ENCODE measurements around the gene MRPL24. TPM values are rescaled to one million over a fixed set of nuclear protein-coding genes. Genes with fewer than 3 reads are reported as not detected.
"Not testable (repeated sequence)": the region's sequence is repeated elsewhere in the genome, so short reads cannot be mapped to it uniquely, and the experiment has no call there.

Gene MRPL24
- total RNA-seq, 1 donor from 2014 or later = 75.7 TPM

DNA sequence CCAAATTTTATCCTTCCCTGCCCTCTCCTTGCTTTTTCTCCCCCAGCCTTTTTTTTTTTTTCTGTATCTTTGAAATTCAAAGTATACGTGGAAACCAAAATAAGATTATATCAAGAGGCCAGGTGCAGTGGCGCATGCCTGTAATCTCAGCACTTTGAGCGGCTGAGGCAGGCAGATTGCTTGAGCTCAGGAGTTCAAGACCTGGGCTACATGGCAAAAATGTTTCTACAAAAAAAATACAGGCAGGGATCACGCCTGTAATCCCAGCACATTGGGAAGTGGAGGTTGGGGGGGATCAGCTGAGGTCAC lies 19.9 kb upstream of the MRPL24 start:
- intact Hi-C loops (cut with micrococcal nuclease) = loop anchor here (10.0 kb wide), 1 partner anchor 76 kb away; no protein-coding TSS in a partner anchor

DNA sequence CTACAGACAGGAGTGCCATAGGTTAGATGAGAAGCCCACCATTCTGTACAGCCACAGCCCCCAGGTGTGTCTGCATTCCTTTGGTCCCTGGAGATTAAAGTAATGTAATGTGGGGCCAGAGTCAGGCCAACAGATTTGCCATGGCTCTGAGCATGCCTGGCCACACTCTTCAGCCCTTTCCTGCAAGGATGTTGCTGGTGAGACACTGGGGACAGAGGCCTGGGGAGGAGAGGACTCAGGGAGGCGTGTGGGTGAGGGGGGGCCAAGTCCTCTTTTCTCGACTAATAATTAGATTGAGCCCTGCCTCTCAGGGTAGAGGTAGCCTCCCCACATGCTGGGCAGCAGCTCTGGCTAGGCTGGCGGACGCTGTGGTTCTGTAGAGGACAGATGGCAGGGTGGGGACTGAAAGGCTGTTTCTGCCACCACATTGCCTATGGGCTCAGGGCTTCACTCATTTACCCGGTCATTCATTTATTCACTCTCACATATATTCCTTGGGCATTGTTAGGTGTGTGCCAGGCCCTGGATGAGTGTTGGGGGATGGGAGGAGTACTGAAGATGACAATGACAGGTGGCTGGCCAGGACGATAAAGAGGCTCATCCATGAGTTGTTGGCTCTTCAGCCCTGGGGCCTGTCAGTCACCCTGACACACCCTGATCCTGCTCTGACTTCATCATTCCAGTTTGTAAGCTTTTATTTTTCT lies 19.4 kb upstream of the MRPL24 start:
- intact Hi-C loops (cut with micrococcal nuclease) = loop anchor here (10.0 kb wide), 1 partner anchor 75 kb away; no protein-coding TSS in a partner anchor

DNA sequence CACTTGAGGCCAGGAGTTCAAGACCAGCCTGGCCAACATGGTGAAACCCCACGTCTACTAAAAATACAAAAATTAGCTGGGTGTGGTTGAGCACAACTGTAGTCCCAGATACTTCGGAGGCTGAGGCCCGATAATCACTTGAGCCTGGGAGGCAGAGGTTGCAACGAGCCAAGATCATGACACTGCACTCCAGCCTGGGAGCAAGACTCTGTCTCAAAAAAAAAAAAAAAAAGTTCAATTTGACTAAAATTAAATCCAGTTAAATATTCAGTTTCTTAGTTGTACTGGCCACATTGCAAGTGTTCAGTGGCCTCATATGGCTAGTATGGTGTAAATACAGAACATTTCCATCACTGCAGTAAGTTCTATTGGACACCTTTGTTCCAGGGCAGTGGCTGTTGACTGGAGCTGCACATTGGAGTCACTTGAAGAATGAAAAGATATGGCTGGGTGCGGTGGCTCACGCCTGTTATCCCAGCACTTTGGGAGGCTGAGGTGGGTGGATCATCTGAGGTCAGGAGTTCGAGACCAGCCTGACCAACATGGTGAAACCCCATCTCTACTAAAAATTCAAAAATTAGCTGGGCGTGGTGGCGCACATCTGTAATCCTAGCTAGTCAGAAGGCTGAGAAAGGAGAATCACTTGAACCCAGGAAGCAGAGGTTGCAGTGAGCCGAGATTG lies 16.8 kb upstream of the MRPL24 start:
- intact Hi-C loops (cut with micrococcal nuclease) = not testable (repeated sequence)

DNA sequence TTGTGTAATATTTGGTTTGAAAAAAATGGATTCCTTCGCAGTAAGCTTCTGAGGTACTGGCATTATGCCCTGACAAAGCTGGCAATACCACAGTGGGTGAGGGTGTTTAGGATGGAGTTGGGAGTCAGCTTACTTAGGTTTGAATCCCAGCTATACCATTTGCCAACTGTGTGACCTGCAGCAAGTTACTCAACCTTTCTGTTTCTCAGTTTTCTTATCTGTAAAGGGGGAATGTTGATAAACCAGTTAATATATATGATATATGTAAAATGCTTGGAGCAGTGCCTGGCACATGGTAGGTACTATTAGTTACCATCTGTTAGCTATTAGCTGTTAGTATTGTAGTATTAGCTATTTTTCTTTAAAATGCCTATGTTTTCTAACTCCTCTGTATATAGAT lies 15.5 kb upstream of the MRPL24 start:
- intact Hi-C loops (cut with micrococcal nuclease) = no loop called here

DNA sequence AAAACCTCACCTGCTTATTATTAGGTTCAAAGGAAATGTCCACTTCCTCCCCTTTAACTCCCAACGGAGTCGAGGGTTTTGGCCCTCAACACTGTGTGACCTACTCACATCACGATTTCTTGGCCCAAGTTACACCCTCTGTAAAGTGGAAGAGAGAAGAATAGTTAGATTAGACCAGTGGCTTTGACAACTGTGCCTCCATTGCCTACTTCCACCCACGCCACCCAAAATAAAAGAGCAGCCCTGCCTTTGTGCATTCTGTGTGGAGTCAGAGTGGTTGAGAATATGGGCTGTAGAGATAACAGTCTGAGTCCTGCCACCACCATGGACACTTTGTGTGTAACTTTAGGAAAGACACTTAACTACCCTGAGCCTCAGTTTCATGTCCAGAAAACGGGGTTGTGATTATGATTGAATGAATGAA lies 14.7 kb upstream of the MRPL24 start:
- intact Hi-C loops (cut with micrococcal nuclease) = no loop called here

DNA sequence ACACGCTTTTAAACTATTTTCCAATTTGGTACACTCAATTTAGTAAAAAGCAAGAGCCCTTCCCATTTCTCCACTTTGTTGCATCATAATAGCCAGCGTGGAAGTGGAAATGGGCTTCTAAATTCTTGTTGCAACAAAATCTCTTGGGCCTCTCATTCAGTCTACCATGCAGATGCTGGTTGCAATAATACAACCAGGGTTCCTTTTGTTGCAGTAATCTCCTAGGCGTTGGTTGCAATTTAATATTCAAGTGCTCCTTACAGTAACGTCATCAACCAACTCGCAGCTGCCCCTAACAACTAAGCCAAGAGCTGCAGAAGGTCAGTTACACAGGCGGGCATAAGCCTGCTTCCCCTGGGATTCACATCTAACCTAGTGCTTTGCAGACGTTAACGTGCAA lies 13.3 kb upstream of the MRPL24 start:
- intact Hi-C loops (cut with micrococcal nuclease) = no loop called here

DNA sequence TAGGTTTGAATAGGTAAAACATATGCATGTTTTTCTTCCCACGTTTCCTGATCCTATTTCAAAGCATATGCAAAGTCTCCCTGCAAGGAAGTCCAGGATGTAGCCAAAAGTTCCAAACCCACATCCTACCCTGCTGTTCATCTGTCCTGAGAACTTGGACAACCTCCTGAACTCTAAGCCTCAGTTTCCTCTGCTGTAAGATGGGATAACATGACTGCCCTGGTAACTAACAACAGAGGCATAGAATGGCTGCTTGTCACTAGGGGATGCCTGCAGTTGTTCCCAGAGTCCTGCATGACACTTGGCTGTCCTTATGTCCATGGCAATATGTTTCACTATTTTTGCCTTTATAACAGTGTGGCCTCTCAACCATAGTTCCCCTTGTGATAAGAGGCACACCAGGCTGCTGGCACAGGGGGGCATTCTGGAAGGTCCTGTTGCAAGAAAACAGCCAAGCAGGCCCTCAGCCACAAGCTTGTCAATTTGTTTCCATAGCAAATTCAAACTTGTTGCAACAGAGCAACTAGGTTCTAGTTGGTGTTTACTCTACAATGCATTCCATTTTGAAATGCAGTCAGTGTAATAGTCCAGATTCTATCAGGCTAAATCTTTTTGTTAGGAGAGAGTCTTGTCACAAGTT lies 12.1 kb upstream of the MRPL24 start:
- intact Hi-C loops (cut with micrococcal nuclease) = no loop called here

DNA sequence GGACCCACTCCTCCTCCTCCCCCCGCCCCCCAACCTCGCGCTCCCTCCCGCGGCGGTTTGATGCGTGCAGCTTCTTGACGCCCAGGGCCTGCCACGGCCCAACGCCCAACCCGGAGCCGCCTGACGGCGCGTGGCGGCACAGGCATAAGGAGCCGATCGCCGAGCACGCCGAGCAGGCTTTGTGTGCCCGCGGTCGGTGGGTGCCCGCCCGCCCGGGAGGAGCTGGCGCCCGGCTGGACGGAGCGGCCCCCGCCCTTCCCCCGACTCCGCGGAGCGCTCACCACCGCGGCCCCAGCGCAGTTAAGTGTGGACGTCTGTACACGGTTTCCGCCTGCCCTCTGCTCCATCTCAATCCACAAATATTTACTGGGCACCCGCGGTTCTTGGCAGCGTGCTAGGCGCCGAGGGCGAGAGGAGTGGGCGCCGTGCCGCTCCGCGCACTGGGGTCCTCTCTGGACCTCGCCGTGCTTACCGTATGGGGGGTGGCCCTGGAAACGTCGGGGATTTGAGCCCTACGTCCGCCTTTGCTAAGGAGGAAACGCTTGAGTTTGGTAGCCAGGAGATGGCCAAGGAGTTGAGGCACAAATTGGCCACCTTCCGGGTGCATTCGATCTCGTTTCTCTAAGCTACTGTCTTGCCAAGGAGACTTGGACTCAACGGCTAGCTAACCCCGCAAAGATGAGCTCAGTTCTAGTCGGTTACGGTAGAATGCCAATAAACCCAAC lies 11.0 kb upstream of the MRPL24 start:
- intact Hi-C loops (cut with micrococcal nuclease) = loop anchor here (1.0 to 2.0 kb wide), 5 partner anchors 11 to 92 kb away; partner anchors contain the start of genes ISG20L2, METTL25B, MRPL24 and PRCC

DNA sequence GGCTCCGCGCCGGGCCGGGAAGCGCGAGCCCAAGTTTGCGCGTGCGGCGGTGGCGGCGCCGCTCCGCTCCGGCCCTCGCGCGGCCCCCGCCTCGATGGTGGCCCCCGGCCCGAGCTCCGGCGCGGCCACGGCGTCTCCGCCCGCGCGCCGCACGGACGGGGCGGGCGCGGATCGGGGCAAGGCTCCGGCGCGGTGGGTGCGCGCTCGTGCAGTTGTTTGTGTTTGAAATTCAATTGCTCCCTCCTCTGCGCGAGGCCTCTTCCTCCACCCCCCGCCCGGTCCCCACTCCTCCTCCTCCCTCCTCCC lies 10.5 kb upstream of the MRPL24 start, which contains the start of gene HDGF:
Gene HDGF, minus strand, starts transcription at position 225 of the 306 bp plus-strand sequence. CDS start 246 bp downstream, outside the sequence.
- intact Hi-C loops (cut with micrococcal nuclease) = loop anchor here (1.0 to 2.0 kb wide), 5 partner anchors 10 to 91 kb away; partner anchors contain the start of genes ISG20L2, METTL25B, MRPL24 and PRCC

DNA sequence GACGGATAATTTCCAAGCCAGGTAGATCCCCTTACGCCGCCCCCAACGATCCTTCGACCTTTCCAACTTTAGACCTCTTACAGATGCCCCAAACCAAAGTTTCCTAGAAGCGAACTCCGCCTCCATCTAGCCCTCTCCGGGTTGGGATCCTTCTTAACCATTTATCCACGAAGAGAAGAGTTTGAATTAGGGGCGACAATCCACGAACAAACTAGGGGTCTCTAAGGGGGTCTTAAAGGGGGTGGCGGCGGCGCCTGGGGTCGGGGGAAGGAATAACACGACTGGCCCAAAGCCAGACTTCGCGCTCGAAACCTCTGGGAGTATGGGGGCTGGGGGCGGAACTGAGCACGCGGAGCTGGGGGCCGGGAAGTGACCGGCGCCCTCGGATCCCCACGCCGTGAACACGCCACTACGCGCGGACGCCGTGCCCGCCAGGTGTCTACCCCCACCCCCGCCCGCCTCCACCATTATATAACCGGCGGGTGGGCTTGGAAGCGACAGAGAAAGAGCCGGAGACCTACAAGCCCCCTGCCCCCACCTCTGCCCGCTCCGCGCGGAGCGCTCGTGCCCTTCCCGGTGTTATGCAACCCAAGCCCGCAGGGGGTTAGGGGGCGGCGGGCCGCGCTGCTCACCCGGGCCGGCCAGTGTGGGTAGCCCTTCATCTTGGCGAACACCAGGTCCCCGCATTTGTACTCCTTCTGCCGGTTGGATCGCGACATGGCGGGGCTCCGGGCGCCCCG lies 10.0 kb upstream of the MRPL24 start:
- intact Hi-C loops (cut with micrococcal nuclease) = loop anchor here (1.0 to 2.0 kb wide), 5 partner anchors 10 to 91 kb away; partner anchors contain the start of genes ISG20L2, METTL25B, MRPL24 and PRCC

DNA sequence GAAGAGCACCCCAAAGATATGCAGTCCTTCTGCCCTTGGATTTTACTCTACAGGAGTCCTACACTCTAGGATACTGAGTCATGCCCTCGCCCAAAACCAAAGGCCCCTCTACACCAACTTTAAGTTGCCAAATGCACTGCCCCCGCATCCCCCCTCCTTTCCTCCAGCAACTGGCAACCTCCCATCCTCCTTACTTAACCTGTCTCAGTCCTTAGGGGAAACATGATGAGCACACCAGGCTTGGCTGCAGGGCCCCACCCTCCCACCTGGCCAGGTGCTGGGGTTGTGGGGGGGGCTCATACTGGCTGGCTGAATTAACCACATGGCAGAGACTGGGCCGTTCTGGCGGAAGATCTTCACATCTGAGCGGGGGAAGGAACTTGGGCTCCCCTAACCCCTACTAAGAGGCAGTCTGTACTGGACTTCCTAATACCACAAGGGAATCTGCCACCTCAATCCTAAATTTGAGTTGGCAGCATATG lies 9.3 kb upstream of the MRPL24 start:
- intact Hi-C loops (cut with micrococcal nuclease) = loop anchor here (2.0 kb wide), 1 partner anchor 67 kb away; the partner anchor contains the start of gene SH2D2A

DNA sequence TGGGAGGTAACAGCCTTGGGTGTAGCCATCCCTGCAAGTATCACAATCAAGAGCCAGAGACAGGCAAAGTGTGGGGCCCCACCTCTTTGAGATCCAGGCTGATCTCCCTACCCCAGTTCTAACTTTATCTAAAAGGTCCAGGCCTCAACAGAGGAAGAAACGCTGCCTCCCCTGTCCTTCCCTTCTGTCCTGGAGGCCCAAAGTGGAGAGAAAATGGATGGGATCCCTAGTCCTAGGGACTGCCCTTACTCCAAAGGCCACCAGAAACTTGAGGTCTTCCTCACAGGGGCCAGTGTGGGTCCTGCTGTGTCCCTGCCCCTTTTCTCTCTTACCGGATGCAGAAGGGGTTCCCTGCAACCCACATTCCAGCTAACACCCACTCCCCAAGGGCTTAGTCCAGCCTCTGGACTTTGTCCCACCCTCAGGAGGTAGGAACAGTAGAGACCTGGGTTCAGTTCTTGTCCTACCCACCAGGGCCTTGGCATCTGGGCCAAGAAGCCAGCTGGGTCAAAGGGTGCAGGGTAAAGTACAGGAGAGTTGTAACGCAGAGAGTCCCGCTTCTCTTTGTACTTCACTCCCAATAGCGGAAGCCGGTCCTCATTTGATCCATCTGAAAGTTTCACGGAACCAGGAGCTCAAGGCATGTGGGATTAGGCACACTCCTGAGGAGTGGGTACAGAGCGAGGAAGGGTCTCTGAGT lies 8.7 kb upstream of the MRPL24 start:
- intact Hi-C loops (cut with micrococcal nuclease) = loop anchor here (2.0 to 10.0 kb wide), 2 partner anchors 67 to 695 kb away; partner anchors contain the start of genes LAMTOR2, SH2D2A and UBQLN4

DNA sequence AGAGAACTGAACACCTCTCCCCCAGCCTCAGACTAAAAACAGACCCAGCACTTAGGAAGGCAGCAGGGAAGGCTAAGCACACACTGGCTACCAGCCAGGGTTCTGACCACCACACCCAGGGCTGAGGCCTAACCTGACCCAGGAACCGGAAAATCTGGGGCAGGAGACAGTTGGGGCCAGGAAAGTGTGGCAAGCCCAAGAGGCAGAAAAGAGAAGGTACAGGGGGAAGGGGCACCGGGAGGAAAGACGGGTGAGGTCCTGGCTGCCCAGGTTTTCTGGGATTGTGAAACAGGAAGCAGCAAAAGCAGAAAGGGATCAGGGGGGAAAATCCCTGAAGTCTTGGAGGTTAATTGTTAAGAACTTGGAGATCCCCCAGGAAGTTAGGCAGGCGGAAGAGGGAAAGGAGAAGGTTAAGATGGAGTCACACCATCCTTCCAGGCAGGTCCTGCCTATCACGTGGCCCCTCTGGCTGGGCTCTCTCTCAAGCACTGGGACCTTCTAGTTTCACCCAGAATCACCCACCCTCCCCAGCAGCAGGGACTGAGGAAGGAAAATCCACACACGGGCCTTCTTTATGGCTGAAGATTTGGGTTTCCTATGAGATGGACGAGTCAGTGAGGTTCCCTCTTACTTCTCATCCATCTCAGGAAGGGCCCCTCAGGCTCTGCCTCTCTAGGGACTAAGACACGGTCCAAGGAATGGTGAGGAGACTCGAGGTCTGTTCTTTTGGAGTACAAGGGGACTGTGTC lies 8.0 kb upstream of the MRPL24 start:
- intact Hi-C loops (cut with micrococcal nuclease) = loop anchor here (10.0 kb wide), 1 partner anchor 694 kb away; the partner anchor contains the start of genes LAMTOR2 and UBQLN4

DNA sequence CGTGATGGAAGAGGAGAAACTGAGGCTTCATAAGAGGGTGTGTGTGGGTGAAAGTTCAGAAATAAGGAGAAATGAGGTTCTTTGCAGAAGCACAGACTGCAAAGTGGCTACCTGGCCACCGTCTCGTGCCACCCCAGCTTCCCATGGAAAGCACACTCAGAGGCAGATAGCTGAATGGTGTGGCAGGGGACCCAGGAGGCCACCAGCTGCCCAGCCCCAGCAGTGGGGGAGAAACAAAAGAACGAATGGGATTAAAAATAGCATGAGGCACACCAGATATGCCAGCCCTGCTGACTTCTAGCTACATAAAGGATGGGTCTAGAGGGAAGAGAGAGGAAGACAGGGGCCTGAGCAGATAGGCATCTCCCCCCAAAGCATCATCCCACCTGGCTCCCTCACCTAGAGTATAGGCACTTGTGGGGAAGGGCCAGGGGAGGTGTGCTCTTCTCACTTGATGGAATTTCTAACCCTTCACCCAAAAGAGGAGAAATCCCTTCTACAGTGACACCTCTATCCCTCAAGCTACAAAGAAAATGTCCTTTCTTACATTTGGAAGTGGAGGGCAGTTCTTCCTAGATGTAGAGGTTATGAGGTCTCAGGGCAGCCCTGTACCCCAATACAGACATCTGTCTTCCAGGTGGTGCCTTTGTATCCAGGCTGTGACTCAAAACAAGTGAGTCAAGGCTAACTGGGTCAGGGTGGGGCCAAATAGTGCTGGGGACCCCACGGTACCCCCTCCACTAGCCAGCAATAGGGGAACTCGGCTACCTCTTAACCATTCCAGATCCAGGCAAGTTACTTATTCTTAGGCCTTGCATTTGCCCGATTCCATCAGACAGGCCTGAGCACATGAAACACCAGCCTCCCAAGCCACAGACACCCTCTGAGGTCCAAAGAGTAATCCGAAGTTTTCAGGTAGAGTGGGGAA lies 7.1 kb upstream of the MRPL24 start:
- intact Hi-C loops (cut with micrococcal nuclease) = loop anchor here (10.0 kb wide), 1 partner anchor 693 kb away; the partner anchor contains the start of genes LAMTOR2 and UBQLN4

DNA sequence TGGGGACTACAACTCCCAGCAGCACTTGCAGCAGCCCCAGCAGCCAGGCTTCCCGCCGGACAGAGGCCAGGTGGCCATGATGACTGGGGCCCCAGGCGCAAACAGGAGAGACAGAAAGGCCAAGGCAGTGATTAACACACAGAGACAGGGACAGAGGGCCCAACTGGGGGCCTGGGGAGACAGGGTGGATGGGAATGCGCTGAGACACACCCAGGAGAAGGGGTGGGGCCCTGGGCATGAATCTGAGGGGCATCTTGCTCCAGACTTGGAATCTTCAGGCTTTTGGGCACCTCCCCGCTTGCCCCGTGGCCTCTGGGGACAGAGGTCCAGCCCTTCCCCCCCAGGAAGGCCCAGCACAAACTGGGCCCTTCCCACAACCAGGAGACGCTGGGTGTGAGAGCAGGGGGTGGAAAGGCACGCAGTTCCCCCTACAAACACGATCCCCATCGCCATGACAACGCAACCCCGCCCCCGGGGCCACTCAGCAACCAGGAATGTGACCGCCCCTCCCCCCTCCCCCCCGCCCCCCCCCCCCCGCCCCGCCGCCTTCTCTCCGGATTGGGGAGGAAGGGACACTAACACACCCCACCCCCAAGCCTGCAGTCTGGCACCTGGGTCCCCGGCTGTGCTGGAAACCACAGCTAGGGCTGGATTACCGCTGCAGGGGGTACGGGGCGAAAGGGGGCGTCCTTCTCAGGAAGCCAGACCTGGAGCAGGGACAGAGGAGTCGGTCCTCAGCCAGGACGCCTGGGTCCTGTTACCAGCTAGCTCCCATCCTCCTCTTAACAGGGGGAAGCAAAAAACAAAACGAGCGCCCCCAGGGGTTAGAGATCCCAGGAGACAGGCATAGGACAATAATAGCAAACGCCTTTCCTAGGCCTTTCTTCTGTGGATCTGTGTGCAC lies 6.1 kb upstream of the MRPL24 start:
- intact Hi-C loops (cut with micrococcal nuclease) = loop anchor here (10.0 kb wide), 1 partner anchor 692 kb away; the partner anchor contains the start of genes LAMTOR2 and UBQLN4

DNA sequence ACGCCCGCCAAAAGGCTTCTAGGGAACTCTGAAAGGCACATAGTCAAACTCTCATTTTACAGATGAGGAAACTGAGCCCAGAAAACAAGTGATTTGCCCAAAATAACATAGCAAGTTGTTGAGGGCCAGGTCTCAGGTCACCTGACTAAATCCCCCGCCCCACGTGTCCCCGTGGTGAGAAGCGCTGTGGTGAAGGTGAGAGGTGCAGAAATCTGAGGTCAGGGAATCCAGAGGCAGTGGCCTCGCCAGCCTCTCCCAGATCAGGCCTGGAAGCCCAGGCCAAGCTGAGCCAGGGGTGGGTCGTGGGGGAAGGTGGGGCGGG lies 5.5 kb upstream of the MRPL24 start:
- intact Hi-C loops (cut with micrococcal nuclease) = loop anchor here (10.0 kb wide), 1 partner anchor 692 kb away; the partner anchor contains the start of genes LAMTOR2 and UBQLN4

DNA sequence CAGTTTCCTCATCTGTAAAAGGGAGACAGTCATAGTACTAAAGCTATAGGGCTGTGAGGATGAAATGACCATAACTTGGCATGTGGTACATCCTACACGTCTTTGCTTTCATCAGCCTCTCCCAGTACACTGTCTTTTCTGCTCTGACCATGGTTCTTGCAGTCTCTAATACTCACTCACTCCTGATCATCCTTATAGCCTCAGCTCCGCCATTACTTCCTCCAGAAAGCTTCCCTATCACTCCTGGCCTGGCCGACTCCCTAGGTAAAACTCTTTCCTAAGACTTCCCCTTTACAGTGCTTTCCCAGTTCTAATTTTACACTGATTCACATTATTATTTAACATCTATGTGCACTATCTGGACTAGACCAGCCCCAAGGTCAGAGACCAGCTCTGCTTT lies 5.0 kb upstream of the MRPL24 start:
- intact Hi-C loops (cut with micrococcal nuclease) = loop anchor here (10.0 kb wide), 1 partner anchor 691 kb away; the partner anchor contains the start of genes LAMTOR2 and UBQLN4
